Kidney (tissue), 14 donors: Measurements from ENCODE around the gene GRID1. TPM values are rescaled to one million over a fixed set of nuclear protein-coding genes. Genes with fewer than 3 reads are reported as not detected.

Experiments used
- DNase-seq, 5 donors: peaks; one replicate each; pipeline ENCODE4 v3.0.0-alpha.2; 2013 to 2020
- FAIRE-seq: peaks from 2 replicates; lab custom pipeline; 2012; peaks lifted over from hg19 to GRCh38; lab: Jason Lieb, UNC
- H3K27ac ChIP-seq, 2 donors: one replicate each; pipeline ENCODE4 v1.7.0; 2013; ENCODE audit warnings: low read depth in 2 of 2, low read length in 2 of 2, inconsistent platforms in 1 of 2
- H3K27me3 ChIP-seq: one replicate; pipeline ENCODE4 v1.7.1; 2013; ENCODE audit warnings: low read length, inconsistent platforms; ENCODE audit not compliant: control insufficient read depth, insufficient read depth
- H3K36me3 ChIP-seq, 3 donors: one replicate each; pipeline versions ENCODE4 v1.7.0 to v1.7.1; 2013; ENCODE audit warnings: low read length in 3 of 3, control low read depth in 1 of 3, inconsistent platforms in 1 of 3; ENCODE audit not compliant: insufficient read depth in 3 of 3, control insufficient read depth in 2 of 3
- H3K4me1 ChIP-seq, 3 donors: one replicate each; pipeline versions ENCODE4 v1.7.0 to v1.7.1; 2013; ENCODE audit warnings: low read length in 3 of 3, inconsistent platforms in 1 of 3, low read depth in 1 of 3; ENCODE audit not compliant: control insufficient read depth in 2 of 3, insufficient read depth in 2 of 3
- H3K4me3 ChIP-seq, 3 donors: one replicate each; pipeline versions ENCODE4 v1.7.0 to v1.8.1; 2013; ENCODE audit warnings: low read length in 3 of 3, control low read depth in 1 of 3, inconsistent platforms in 1 of 3
- H3K9ac ChIP-seq, 3 donors: one replicate each; pipeline versions ENCODE4 v1.7.0 to v1.7.1; 2013; ENCODE audit warnings: low read length in 3 of 3, control low read depth in 1 of 3, inconsistent platforms in 1 of 3
- H3K9me3 ChIP-seq, 3 donors: one replicate each; pipeline versions ENCODE4 v1.7.0 to v1.7.1; 2013; ENCODE audit warnings: low read length in 3 of 3, control low read depth in 1 of 3, inconsistent platforms in 1 of 3; ENCODE audit not compliant: control insufficient read depth in 2 of 3, insufficient read depth in 1 of 3
- CTCF ChIP-seq: IDR thresholded peaks from 3 replicates; pipeline ENCODE4 v1.5.1; 2012; ENCODE audit warnings: mild to moderate bottlenecking, moderate library complexity, borderline replicate concordance; ENCODE audit not compliant: insufficient read depth; ENCODE audit errors: extremely low read depth
- intact Hi-C: fragments of 100-400 bp; cut with DNase I; formaldehyde crosslinking; loops from one replicate; pipeline ENCODE4 v1.11.1; 2022
- polyA plus RNA-seq: library from polyadenylated mRNA; stranded (reverse); fragments of 350-450 nt; fragmentation: Illumina TruSeq; extraction: RNeasy Lipid Tissue Mini Kit (QIAGEN cat#74804); gene quantifications from one replicate; pipeline ENCODE4 v1.2.3, GENCODE V29; 2014; ENCODE audit warnings: low read depth, low replicate concordance; ENCODE audit not compliant: insufficient read depth
- total RNA-seq: library from RNA; stranded (reverse); fragmentation: NEBNext Ultra II Directional; extraction: Animal tissue kit (Norgen Biotek cat#: 25700); gene quantifications from one replicate; pipeline ENCODE4 v1.2.1, GENCODE V29; 2021
- donor health status: control.
- donor health status: control.
- donor health status: control.
- donor health status: control.
- donor health status: control.
- donor health status: DM: yes; HTN: yes; CAD: no.
- donor health status: Normal renal cell carcinoma (clear cell type).

Gene GRID1
- total and polyA plus RNA-seq, 2 donors from 2014 or later = 0.37 to 1.4 TPM

DNA sequence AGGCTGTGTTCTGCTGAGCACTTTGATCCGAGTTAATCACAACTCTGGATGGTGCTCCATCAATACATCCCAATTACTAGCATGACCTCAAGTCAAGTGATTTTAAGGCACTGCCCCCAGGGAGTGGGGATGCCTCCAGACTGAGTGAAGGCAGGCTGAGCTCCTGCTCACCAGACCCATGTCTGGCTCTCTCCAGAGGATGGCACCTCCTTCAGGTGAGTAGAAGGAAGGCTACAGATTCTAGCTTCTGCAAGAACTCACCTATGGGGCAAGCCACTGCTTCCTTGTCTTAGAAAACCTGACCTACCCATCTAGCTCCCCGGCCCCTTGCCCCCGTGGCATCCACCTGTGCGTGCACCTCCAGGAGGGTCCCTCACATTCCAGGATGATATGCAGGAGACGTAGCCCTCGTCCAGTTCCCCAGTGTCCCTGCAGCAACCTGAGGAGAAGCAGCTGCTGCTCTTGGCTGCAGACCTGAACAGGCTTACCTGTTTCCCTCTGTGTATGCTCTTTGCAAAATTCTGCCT lies 390.3 kb downstream of the GRID1 start:
- H3K9ac ChIP-seq = no peak overlapping the region
- TF ChIP-seq CTCF = no peak
- H3K4me1 ChIP-seq = no peaks in the 10 kb centered on the region
- no peak for FAIRE-seq
- intact Hi-C loops = no loop called here
- no peaks in the 10 kb centered on the region for H3K36me3 ChIP-seq
- H3K9me3 ChIP-seq = peaks cover 0 to 2% (median 0%) of the 10 kb centered on the region in 3 donors
- H3K27ac ChIP-seq = no peak overlapping the region
- H3K27me3 ChIP-seq = no peaks in the 10 kb centered on the region
- no peak overlapping the region for H3K4me3 ChIP-seq
- DNase-seq = no peak

DNA sequence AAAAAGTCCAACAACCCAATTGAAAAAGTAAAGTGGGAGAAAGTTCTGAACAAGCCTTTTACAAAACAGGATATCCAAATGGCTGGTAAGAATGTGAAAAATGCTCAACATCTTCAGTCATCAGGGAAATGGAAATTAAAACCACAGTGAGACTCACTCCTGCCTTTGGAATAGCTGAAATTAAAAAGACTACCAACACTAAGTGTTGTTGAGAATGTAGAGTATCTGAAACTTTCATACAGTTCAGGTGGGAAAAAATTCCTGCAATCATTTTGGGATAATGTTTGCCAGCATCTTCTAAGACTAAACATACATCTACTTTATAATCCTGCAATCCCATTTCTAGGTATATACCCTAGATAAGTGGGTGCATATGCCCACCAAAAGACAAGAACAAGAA lies 395.1 kb downstream of the GRID1 start:
- no peak for TF ChIP-seq CTCF
- DNase-seq (no peak), FAIRE-seq (no peak)
- Histone ChIP-seq H3K27me3 (no peaks in the 10 kb centered on the region), H3K4me1 (no peaks in the 10 kb centered on the region), H3K27ac (no peak overlapping the region), H3K36me3 (no peaks in the 10 kb centered on the region), H3K9me3 (peaks cover 0 to 3% (median 2%) of the 10 kb centered on the region in 3 donors), H3K9ac (no peak overlapping the region), H3K4me3 (no peak overlapping the region)
- intact Hi-C loops = no loop called here

DNA sequence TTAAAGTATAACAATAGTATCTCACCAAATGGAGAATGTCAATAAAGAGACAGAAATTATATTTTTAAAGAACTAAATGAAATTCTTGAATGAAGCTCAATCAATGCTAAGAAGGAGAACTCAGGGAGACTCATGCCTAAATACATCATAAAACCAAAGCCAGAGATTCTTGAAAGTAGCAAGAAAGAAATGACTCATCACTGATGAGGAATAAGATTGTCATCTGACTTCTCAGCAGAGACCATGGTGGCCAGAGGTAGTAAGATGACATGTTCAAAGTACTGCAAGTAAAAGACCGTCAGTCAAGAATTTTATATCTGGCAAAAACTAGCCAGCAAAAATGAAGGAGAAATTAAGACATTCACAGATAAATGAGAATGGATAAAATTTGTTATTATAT lies 399.0 kb downstream of the GRID1 start:
- no peaks in the 10 kb centered on the region for H3K4me1 ChIP-seq
- peaks cover 0 to 6% (median 2%) of the 10 kb centered on the region in 3 donors for H3K9me3 ChIP-seq
- H3K4me3 ChIP-seq = no peak overlapping the region
- TF ChIP-seq CTCF = no peak
- FAIRE-seq = no peak
- no peaks in the 10 kb centered on the region for H3K36me3 ChIP-seq
- no peaks in the 10 kb centered on the region for H3K27me3 ChIP-seq
- DNase-seq = no peak
- no peak overlapping the region for H3K27ac ChIP-seq
- intact Hi-C loops = no loop called here
- no peak overlapping the region for H3K9ac ChIP-seq
